Natural killer cell treated with Interleukin-12 subunit alpha and Interleukin-12 subunit beta and Interleukin-15 and Interleukin-18, amount 100 ng/mL, for 72 hours (primary cell): ENCODE results near the gene SLC6A5. TPM values are rescaled to one million over a fixed set of nuclear protein-coding genes. Genes with fewer than 3 reads are reported as not detected.

Experiments
- ATAC-seq, 2 donors: fragments of 150-1000 bp; cut with Tn5 transposase in 1 of 2; sonication (Bioruptor Pico), chemical (Tn5 transposase) in 1 of 2; 2 replicates each; pipeline ENCODE4 v1.10.0; 2021
- DNase-seq: peaks from one replicate; pipeline ENCODE4 v3.0.0; 2022; ENCODE audit warnings: low spot score
- H3K27ac Mint-ChIP-seq, 2 donors: 1 replicate in 1 of 2; 2 replicates in 1 of 2; pipeline ENCODE4 v1.8.0; 2022; ENCODE audit warnings: mixed read lengths in 2 of 2, mild to moderate bottlenecking in 1 of 2, moderate library complexity in 1 of 2
- H3K27me3 Mint-ChIP-seq, 2 donors: 1 replicate in 1 of 2; 2 replicates in 1 of 2; pipeline ENCODE4 v1.8.0; 2022; ENCODE audit warnings: mixed read lengths in 2 of 2
- H3K36me3 Mint-ChIP-seq: one replicate; pipeline ENCODE4 v1.8.0; 2022; ENCODE audit warnings: mixed read lengths
- H3K4me1 Mint-ChIP-seq, 2 donors: 1 replicate in 1 of 2; 2 replicates in 1 of 2; pipeline ENCODE4 v1.8.0; 2022; ENCODE audit warnings: low read depth in 2 of 2, mixed read lengths in 2 of 2, mild to moderate bottlenecking in 1 of 2
- H3K4me3 Mint-ChIP-seq: one replicate; pipeline ENCODE4 v1.8.0; 2022; ENCODE audit warnings: mixed read lengths
- H3K9me3 Mint-ChIP-seq: 2 replicates; pipeline ENCODE4 v1.8.0; 2022; ENCODE audit warnings: mixed read lengths
- total RNA-seq, 2 donors: library from RNA; stranded (reverse); gene quantifications; one replicate each; pipeline ENCODE4 v1.2.3, GENCODE V29; 2022

Gene SLC6A5
- total RNA-seq, 2 donors from 2014 or later: not detected

DNA sequence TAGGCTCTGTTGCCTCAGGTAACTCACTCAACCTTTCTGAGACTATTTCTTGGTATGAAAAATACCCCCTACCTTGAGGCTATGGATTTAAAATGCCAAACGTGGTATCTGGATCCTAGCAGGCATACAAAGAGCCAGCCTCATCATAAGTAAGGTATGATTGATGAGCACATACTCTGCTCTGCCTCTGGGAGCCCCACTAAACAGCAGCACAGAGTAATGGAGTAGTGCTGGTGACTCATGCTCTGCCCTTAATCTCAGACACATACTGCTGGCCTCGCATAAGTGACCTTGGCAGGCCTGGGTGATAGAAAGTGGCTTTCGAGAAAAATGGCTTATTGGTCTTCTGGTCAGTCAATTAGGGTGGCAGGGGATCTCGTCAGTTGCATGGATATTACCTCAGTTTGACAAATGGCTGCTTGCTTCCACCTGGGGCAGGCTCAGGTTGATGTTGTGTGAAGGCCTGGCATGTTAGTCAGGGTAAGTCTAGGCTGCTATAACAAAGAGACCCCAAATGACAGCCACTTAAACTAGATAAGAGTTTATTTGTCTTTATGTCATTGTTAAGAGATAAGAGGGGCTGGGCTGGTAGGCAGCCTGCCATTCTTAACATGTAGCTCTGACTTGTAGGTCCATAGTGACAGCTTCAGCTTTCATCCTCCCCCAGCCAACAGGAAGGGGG is 15.2 kb upstream of the SLC6A5 start:
- DNase-seq (no peak), ATAC-seq (no peak)
- H3K4me1 Mint-ChIP-seq: no peaks in the 10 kb centered on the region

DNA sequence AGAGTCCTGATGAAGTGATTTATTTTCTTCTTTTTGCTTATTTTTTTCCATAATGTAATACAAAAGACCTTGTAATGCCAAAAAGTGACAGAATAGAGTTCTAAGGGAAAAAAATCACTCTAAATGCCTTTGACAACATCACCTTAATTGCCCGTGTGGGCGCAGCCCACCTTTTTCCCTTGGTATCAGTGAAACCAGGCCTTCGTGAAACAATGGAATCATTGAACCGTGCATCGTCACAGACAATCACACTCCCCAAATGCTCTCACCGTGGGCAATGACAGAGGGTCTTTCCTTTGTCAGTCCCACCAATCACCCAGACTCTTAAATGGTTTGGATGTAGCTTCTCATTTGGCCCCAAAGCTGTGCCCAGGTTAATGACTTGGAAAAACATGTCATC is 9.6 kb upstream of the SLC6A5 start:
- no peak overlapping the region for H3K4me3 Mint-ChIP-seq
- no peaks in the 10 kb centered on the region for H3K36me3 Mint-ChIP-seq
- H3K4me1 Mint-ChIP-seq: no peaks in the 10 kb centered on the region
- ATAC-seq (no peak), DNase-seq (no peak)
- H3K9me3 Mint-ChIP-seq: peaks cover 6% of the 10 kb centered on the region
- H3K27ac Mint-ChIP-seq: no peak overlapping the region
- peaks cover 26% of the 10 kb centered on the region in 2 donors for H3K27me3 Mint-ChIP-seq

More for the DNA sequence above, 15.2 kb upstream of the SLC6A5 start:
- no peak overlapping the region for H3K4me3 Mint-ChIP-seq
- H3K27ac Mint-ChIP-seq: no peak overlapping the region
- H3K27me3 Mint-ChIP-seq: peaks cover 9 to 11% of the 10 kb centered on the region in 2 donors
- H3K9me3 Mint-ChIP-seq: peaks cover 6% of the 10 kb centered on the region
- H3K36me3 Mint-ChIP-seq: no peaks in the 10 kb centered on the region

DNA sequence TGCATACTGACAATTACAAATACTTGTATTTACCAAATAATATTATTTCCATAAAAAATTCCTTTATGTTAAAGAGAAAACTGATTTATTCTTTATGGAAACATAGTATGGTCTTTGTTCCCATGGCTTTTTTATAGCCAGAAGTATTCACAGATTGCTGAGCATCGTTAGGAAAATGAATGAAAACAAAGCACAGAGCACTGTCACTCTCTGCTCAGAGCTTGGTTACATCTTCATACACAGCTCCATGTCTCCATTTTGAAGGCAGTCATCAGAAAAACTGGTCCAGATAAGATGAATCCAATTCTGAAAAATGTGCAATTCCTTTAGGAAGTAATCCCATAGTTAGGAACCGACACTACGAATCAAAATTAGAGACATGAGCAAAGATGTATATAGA is 9.0 kb upstream of the SLC6A5 start:
- DNase-seq: no peak
- peaks cover 31 to 32% of the 10 kb centered on the region in 2 donors for H3K27me3 Mint-ChIP-seq
- ATAC-seq: no peak
- no peaks in the 10 kb centered on the region for H3K4me1 Mint-ChIP-seq
- H3K4me3 Mint-ChIP-seq: no peak overlapping the region
- H3K27ac Mint-ChIP-seq: no peak overlapping the region
- H3K9me3 Mint-ChIP-seq: peaks cover 6% of the 10 kb centered on the region
- H3K36me3 Mint-ChIP-seq: no peaks in the 10 kb centered on the region

DNA sequence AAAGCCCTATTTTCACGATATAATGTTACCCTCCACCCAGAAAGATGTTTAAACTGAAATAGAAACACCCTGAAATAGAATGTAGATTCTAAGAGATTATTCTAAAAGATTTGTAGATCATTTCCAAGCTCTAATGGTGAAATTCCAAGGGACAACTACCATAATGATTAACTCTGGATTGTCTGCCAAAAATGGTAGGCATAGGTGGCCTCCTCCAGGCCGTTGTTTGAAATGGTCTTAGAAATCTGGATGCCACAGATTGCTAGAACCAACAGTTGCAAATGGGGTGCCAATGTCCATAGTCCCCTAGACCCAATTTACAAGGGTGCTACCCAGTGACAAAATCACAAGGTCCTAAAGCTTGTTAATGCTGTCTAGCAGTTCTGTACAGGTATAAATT is 6.7 kb upstream of the SLC6A5 start:
- H3K27ac Mint-ChIP-seq: no peak overlapping the region
- DNase-seq (no peak), ATAC-seq (no peak)
- no peak overlapping the region for H3K4me3 Mint-ChIP-seq
- H3K36me3 Mint-ChIP-seq: no peaks in the 10 kb centered on the region
- peaks cover 3% of the 10 kb centered on the region for H3K9me3 Mint-ChIP-seq
- H3K27me3 Mint-ChIP-seq: peaks cover 43 to 49% of the 10 kb centered on the region in 2 donors
- H3K4me1 Mint-ChIP-seq: peaks cover 0 to 3% of the 10 kb centered on the region in 2 donors

DNA sequence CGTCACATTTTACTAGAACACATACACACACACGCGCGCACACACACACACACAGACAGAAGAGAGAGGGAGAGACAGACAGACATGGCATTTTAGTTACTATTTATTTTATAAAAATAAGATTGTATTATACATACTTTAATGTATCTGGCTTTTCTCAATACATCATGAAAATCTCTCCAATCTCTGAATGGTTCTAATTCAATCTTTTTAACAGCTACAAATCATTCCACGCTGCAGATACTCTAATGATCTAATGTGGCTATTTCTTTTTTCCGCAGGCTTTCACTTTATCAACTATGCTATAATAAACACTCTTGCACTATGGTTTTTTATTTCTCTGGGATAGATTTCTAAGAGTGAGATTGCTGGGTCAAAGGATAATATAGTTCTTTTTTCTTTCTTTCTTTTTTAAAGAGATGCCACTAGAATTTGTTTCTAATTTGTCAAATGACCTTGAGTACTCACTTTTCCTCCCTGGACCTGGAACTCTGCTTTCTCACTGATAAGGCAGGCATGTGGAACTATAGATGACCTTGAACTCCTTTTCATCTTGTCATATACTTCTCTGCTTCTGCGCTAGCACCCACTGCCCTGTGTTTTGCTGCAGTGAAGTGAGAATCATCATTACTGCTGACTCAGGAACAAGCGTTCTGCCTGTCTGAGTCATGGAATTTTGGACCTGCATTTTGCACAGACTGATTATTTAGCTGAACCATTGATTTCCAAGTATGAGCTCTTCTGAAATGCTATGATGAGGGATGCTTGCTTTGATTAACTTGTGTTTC is 4.9 kb upstream of the SLC6A5 start:
- H3K4me1 Mint-ChIP-seq: peaks cover 0 to 3% of the 10 kb centered on the region in 2 donors
- H3K4me3 Mint-ChIP-seq: no peak overlapping the region
- H3K27ac Mint-ChIP-seq: no peak overlapping the region
- H3K36me3 Mint-ChIP-seq: no peaks in the 10 kb centered on the region
- H3K9me3 Mint-ChIP-seq: no peaks in the 10 kb centered on the region
- DNase-seq: no peak
- no peak for ATAC-seq
- H3K27me3 Mint-ChIP-seq: peaks cover 49 to 54% of the 10 kb centered on the region in 2 donors

DNA sequence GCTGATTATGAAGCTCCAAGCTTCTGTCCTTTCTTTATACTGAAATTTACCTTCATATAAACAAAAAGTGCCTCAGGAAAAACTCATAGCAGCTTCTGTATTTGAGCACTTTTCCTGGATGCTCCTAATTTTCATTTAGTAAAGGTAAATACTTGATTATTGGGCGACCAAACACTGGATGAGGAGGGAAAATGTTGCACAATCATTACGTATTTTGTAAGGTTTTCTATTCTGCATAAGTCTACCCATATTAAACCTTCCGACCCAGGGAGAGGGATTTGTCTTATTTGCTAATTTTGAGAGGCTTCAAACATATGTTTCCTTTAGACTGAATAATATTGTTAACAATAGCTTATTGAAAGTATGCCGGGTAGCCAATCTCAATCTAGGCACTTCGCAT is 4.3 kb upstream of the SLC6A5 start:
- Mint-ChIP-seq H3K4me3 (no peak overlapping the region), H3K4me1 (peaks cover 0 to 3% of the 10 kb centered on the region in 2 donors), H3K9me3 (no peaks in the 10 kb centered on the region), H3K27ac (no peak overlapping the region), H3K27me3 (peaks cover 55 to 56% of the 10 kb centered on the region in 2 donors), H3K36me3 (peaks cover 3% of the 10 kb centered on the region)
- ATAC-seq: no peak
- no peak for DNase-seq

DNA sequence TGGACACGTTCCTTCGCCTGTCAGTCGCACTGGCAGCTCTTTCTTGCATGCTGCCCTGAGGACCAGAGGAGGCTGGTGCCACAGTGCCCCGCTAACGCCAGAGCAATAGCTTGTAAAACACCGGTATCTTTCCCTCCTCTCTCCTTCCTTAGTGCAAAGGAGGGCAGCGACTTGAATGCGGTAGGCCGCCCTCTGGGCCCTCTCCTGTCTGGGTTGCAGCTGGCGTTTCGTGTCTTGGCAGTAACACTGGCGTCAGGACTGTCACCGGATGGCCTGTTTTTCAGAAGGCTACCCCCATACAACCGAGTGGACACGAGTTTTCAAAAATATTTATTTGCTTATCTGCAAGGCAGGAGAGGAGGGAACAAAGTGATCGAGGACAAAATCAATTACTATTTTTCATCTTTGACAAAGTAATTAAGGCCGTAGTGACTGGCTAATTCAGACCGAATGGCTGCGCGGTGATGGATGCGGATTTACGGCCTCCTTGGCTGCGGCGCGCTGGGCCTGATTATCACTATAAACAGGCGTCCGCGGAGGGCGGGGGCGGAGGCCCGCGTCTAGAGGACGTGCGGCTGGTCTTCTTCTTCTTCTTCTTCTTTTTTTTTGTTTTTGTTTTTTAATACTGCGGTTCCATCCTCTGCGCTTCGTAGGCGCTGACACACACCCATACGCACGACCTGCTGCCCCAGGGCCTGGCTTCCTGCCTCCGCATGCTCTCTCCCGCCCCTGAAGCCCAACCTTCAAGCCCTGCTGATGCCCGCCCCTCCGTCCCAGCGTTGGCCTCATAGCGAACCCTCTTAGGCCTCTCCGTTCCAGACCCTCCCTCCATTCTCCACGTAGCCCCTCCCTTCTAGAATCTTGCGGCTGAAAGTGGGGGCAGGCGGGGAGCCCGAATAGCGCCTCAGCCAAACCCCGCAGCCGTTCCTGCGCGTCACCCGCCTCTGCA is 2.9 kb upstream of the SLC6A5 start:
- no peak for DNase-seq
- Mint-ChIP-seq H3K27me3 (peaks cover 64% of the 10 kb centered on the region in 2 donors), H3K36me3 (peaks cover 6% of the 10 kb centered on the region), H3K9me3 (no peaks in the 10 kb centered on the region), H3K4me1 (peaks cover 0 to 3% of the 10 kb centered on the region in 2 donors), H3K4me3 (no peak overlapping the region), H3K27ac (no peak overlapping the region)
- ATAC-seq: no peak

DNA sequence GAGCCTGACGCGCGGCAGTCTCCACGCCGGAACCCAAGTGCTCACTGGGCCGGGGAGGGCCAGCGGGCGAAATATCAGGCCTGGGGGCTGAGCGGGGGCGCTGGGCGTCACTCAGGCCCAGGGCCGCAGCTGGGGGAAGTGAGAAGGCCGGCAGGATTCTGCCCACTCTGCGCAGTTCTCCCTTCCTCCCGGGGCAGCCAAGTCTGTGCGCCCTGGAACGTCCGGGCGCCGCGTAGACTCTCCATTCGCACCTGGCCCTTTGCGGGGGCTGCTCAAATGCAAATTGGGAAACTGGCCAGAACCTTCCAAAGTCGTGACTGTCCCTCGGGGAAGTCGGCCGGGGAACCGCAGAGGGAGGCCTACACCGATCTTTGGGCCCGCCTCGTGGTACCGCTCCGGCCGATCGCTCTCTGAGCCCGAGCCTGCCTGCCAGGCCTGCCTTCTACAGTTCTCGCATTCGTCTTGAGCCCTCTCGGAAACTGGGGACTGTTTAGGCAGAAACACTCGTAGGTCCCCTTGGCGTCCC is 2.2 kb upstream of the SLC6A5 start:
- Mint-ChIP-seq H3K27ac (no peak overlapping the region), H3K27me3 (peaks cover 66 to 72% of the 10 kb centered on the region in 2 donors), H3K4me3 (no peak overlapping the region), H3K4me1 (peaks cover 0 to 3% of the 10 kb centered on the region in 2 donors), H3K36me3 (peaks cover 6% of the 10 kb centered on the region), H3K9me3 (no peaks in the 10 kb centered on the region)
- ATAC-seq (peak in 1 of 2 donors; percentile 9), DNase-seq (no peak)

DNA sequence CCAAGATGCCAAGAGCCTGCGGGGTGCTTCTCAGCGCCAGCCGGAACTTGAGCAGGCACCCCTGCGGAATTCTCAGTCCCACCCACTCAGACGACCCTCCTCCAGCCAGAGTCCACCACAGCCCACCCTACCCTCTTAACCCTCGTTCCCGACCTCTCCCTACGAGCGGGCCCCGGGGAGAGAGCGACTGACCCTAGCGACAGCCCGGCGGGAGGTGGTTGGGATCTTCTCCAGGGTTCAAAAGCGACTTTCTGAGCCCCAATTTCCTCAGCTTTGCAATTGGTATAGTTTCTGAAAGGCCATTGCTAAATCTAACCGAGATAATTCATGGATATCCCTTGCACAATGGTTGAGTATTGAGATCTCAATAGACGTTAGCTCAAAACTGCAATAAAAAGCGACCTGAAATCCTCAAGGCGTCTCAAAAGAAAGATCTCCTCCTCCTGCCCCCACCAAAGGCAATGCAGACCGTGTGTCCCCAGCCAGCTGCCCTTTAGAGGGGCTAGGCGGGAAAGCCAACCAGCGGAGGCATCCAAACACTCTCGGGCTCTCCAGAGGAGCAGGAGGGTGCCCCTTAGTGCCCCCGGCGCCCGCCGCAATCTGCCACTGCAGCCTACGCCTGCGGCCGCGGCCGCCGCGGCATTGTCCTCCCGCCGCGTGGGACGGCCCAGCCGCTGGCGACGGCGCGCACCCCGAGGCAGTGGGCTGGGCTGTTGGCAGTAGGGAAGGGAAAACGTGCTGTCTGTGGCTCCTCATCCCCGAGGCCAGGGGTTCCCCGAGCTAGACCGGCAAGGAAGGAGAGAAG is 1.5 kb upstream of the SLC6A5 start:
- Mint-ChIP-seq H3K9me3 (no peaks in the 10 kb centered on the region), H3K27me3 (peaks cover 71 to 78% of the 10 kb centered on the region in 2 donors), H3K36me3 (peaks cover 6% of the 10 kb centered on the region), H3K4me3 (no peak overlapping the region), H3K27ac (no peak overlapping the region), H3K4me1 (peaks cover 0 to 3% of the 10 kb centered on the region in 2 donors)
- ATAC-seq (no peak), DNase-seq (no peak)

DNA sequence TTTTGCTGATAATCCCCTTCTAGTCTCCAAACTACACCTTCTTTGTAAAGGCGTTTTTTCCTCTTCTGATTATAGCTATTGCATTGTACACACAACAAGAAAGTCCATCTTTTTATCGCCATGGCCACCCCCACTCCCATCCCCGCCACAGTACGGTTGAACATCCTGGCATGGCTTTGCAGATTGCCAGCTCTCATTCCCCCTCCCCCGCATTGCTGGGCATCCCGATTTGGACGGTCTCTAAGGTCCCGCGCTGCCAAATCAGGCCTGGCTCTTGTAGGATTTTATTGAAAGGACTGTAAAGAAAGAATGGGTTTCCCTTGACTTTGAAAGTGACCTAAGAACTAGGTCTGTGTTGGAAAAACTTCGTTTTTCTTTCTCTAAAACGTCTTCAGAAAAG is 916 bp upstream of the SLC6A5 start:
- Mint-ChIP-seq H3K4me3 (no peak overlapping the region), H3K9me3 (no peaks in the 10 kb centered on the region), H3K4me1 (peaks cover 0 to 3% of the 10 kb centered on the region in 2 donors), H3K27ac (no peak overlapping the region), H3K27me3 (peaks cover 74 to 84% of the 10 kb centered on the region in 2 donors), H3K36me3 (peaks cover 6% of the 10 kb centered on the region)
- DNase-seq: no peak
- no peak for ATAC-seq

DNA sequence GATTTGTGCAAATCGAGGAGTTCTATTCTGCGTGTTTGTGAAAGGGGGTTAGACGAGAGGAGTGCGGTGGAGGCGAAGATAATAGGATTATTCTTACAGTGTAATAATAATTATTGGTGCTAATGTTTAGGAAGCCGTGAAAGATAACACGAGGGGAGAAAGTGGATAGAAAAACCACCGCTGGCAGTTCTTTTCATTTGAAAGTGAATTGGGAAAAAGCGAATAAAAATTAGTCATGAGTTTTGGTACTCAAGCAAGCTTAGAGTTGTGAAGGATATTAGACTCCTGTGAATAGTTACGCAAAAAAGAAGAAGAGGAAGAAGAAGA is 575 bp downstream of the SLC6A5 start:
- H3K27me3 Mint-ChIP-seq: peaks cover 72 to 80% of the 10 kb centered on the region in 2 donors
- DNase-seq (no peak), ATAC-seq (no peak)
- peaks cover 6% of the 10 kb centered on the region for H3K36me3 Mint-ChIP-seq
- H3K4me1 Mint-ChIP-seq: peaks cover 0 to 3% of the 10 kb centered on the region in 2 donors
- no peak overlapping the region for H3K27ac Mint-ChIP-seq
- no peaks in the 10 kb centered on the region for H3K9me3 Mint-ChIP-seq
- H3K4me3 Mint-ChIP-seq: no peak overlapping the region

DNA sequence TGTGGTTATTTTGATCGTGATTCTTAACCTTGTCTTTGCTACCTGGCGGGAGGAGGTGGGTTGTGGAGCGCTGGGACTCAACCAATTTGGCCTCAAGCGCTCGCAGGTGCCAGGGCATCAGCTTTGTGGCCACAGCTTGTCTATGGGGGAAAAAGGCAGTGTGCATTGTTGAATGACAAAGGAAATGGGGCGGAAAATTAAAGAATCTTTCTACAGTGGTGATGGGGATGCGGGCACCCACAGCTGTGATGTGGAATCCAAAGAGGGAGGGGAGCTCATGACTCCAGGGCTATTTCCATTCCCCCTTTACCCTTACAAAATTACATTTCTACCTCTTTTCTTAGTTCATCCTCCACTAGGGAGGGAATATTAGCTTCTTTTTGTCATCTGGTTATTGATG is 1.1 kb downstream of the SLC6A5 start:
- Mint-ChIP-seq H3K27me3 (peaks cover 72 to 75% of the 10 kb centered on the region in 2 donors), H3K27ac (no peak overlapping the region), H3K36me3 (peaks cover 6% of the 10 kb centered on the region), H3K4me1 (peaks cover 0 to 3% of the 10 kb centered on the region in 2 donors), H3K4me3 (no peak overlapping the region), H3K9me3 (no peaks in the 10 kb centered on the region)
- ATAC-seq (no peak), DNase-seq (no peak)
